Measurements from ENCODE around the gene TMEM178B.

TMEM178B gene

DNA sequence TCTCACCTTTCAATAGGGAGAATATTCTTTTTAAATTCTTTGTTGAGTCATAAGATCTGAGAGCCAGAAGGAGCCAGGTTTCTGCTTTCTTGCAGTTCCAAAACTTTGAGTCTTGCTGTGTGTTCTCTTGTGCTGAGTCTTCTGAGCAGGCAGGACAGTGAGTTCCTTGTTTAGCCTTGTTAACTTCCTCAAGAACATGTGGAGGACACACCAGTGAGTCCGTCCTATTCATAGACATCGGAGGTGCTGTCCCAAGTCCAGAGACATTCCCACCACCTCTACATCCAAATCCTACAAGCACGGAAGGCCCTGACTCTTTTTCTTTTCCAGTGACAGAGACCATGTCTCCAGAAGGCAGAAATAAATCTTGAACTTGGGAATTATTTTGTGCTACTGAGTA, 342.1 kb downstream of the TMEM178B start:
- DNase-seq (ENCODE audit: low spot score) = no peak
- TF ChIP-seq, protein P1, sequence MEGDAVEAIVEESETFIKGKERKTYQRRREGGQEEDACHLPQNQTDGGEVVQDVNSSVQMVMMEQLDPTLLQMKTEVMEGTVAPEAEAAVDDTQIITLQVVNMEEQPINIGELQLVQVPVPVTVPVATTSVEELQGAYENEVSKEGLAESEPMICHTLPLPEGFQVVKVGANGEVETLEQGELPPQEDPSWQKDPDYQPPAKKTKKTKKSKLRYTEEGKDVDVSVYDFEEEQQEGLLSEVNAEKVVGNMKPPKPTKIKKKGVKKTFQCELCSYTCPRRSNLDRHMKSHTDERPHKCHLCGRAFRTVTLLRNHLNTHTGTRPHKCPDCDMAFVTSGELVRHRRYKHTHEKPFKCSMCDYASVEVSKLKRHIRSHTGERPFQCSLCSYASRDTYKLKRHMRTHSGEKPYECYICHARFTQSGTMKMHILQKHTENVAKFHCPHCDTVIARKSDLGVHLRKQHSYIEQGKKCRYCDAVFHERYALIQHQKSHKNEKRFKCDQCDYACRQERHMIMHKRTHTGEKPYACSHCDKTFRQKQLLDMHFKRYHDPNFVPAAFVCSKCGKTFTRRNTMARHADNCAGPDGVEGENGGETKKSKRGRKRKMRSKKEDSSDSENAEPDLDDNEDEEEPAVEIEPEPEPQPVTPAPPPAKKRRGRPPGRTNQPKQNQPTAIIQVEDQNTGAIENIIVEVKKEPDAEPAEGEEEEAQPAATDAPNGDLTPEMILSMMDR (IDR thresholded peaks at IDR 0.05; ENCODE audit: borderline replicate concordance, control extremely low read depth, extremely low read depth, insufficient read depth, missing control alignments) = no peak
- in situ Hi-C loops (cut with MboI; ENCODE audit: low sequenced_read_pairs, unreplicated experiment) = no loop called here

DNA sequence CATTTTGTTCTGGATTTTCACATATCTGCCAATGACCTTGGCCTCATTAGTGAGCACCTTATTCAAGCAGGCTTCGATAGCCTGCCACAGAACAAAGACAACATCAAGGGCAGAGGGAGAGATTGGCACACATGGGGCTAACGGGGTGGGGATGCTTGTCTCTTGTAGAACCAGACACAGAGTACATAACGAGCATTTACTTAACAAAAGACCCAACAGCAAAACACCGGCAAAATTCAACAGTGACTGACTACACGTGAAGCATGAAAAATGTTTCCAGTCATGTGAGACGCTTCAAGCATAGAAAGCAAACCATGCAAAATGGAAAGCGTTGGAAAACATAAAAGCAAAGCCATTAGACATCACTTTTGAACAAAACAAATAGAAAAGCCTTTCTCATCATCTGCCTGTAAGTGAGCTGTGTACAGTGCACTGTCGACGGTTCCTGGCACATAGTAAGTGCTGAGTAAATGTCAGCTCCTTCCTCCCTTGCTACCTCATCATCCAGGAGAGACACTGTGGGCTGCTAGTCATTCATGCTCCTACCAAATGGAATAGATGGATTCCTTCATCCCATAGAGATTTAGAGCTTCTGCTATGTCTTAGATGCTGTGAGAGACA, 342.9 kb downstream of the TMEM178B start:
- TF ChIP-seq, protein P1 (IDR thresholded peaks at IDR 0.05; ENCODE audit: borderline replicate concordance, control extremely low read depth, extremely low read depth, insufficient read depth, missing control alignments) = no peak
- no peak for DNase-seq (ENCODE audit: low spot score)
- in situ Hi-C loops (cut with MboI; ENCODE audit: low sequenced_read_pairs, unreplicated experiment) = no loop called here

DNA sequence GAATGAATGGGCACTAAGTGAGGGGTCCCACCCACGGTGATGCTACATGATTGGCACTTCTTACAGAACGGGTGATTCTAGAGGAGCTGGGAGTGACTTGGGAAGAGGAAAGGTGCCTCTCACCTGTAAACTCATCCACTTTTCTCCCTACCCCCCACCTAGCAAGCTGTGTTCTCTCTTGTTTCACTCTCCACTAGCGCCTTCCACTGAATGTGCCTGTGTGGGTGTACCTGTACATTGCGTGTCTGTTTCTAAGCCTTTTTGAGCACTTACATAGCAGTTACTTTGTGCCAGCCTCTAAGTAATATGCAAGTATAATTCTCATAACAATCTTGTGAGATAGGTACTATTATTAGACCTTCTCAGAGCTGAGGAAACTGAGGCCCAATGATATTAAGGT, 343.6 kb downstream of the TMEM178B start:
- in situ Hi-C loops (cut with MboI; ENCODE audit: low sequenced_read_pairs, unreplicated experiment) = no loop called here

DNA sequence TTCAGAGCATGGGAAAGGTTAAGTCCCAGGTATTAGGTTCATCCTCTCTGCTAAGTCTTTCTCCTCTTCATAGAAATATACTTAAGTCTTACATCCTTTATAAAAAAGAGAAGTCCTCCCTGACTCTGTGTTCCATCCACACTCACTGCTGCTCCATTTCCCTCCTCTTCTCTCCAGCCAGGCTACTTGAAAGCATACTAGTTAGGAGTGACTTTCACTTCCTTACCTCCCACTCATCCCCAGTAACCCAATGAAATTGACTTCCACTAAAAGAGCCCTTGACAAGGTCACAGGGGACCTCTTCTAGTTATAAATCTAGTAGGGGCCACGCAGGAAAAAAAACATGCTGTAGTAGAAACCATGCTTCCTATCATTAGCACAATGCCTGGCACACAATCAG, 344.2 kb downstream of the TMEM178B start:
- TF ChIP-seq, protein P1 (IDR thresholded peaks at IDR 0.05; ENCODE audit: borderline replicate concordance, control extremely low read depth, extremely low read depth, insufficient read depth, missing control alignments) = no peak
- in situ Hi-C loops (cut with MboI; ENCODE audit: low sequenced_read_pairs, unreplicated experiment) = no loop called here
- DNase-seq (ENCODE audit: low spot score) = no peak

More for the DNA sequence above, 343.6 kb downstream of the TMEM178B start:
- DNase-seq (ENCODE audit: low spot score) = no peak
- TF ChIP-seq, protein P1 (IDR thresholded peaks at IDR 0.05; ENCODE audit: borderline replicate concordance, control extremely low read depth, extremely low read depth, insufficient read depth, missing control alignments) = no peak

DNA sequence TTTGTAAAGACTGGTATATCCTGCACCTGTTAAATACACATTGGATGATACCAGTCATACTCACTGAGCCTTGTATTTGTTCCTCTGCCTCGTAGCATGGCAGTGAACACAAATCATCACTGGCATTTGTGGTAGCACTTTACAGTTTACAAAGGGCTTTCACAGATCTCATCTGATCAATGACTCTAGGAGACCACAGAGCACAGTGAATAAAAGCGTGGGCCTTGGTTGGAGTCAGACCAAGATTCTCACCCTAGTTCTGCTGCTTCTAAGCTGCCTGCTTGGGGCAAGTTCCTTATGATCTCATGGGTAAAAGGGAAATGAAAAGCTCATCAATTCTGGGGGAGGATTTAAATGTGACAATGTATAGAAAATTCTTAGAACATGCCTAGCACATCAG, 347.4 kb downstream of the TMEM178B start:
- no peak for DNase-seq (ENCODE audit: low spot score)
- TF ChIP-seq, protein P1 (IDR thresholded peaks at IDR 0.05; ENCODE audit: borderline replicate concordance, control extremely low read depth, extremely low read depth, insufficient read depth, missing control alignments) = no peak
- in situ Hi-C loops (cut with MboI; ENCODE audit: low sequenced_read_pairs, unreplicated experiment) = no loop called here

DNA sequence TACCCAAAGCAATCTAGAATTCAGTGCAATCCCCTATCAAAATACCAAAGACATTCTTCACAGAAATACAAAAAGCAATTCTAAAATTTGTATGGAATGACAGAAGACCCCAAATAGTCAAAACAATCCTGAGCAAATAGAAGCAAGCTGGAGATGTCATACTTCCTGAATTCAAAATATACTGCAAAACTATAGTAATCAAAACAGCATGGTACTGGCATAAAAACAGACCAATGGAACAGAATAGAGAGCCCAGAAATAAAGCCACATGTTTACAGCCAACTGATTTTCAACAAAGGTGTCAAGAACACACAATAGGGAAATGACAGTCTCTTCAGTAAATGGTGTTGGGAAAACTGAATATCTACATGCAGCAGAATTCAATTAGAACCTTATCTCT, 353.3 kb downstream of the TMEM178B start:
- TF ChIP-seq, protein P1 (IDR thresholded peaks at IDR 0.05; ENCODE audit: borderline replicate concordance, control extremely low read depth, extremely low read depth, insufficient read depth, missing control alignments) = no peak
- DNase-seq (ENCODE audit: low spot score) = no peak
- in situ Hi-C loops (cut with MboI; ENCODE audit: low sequenced_read_pairs, unreplicated experiment) = no loop called here

Measured in GM13976 (cell line).